Stimulated activated CD8-positive, alpha-beta memory T cell treated with anti-CD3 and anti-CD28 coated beads, Interleukin-12 subunit alpha, Interleukin-12 subunit beta, amount 100 ng/mL, for 24 hours (primary cell): ENCODE measurements around the gene WBP1.
A peak's percentile ranks its signal among the peaks of the same experiment; 100 is the strongest.
"Not testable (repeated sequence)": the region's sequence is repeated elsewhere in the genome, so short reads cannot be mapped to it uniquely, and the experiment has no call there.

ENCODE experiments used
- DNase-seq: peaks from one replicate; pipeline ENCODE4 v3.0.0-alpha.2; 2020; ENCODE audit errors: extremely low read depth

The WBP1 gene

DNA sequence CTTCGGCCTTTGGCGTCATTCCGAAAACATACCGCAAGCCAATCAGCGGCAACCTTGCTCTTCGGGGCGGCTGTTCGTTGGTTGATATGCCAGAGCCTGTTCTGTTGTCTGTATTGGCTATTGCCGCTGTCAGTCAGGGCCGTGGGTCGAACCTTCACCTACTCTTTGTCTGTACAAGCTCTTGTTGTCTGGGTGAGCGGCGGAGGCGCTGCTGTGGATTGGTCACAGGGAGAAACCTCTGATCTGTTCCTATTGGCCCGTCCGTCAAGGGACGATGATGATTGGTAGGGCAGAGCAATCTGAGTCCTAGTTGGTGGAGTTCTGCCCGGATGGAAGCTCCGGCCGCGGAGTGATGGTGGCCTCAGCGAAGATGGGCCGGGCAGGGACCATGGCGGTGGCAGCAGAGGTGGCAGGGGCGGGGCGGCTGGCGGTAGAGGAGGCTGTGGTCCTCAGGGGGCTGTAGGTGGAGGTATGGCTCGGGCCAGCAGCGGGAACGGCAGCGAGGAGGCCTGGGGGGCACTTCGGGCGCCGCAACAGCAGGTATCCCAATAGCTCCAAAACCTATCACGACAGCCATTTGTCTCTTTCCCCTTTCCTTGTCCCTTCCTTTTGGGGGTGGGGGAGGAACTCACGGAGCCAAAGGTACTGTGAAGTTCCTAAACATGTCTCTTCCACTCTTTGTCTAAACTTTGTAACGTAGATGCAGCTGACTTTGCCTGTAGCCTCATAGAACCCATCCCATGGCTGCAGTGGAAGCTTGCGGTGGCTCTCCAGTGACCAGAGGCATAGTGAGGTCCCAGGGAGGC, at the start of gene WBP1:
WBP1 (plus strand) TSS at position 307 of the 806 bp plus-strand sequence; CDS start at position 472, 165 bp downstream.
- peak; percentile 97 for DNase-seq

DNA sequence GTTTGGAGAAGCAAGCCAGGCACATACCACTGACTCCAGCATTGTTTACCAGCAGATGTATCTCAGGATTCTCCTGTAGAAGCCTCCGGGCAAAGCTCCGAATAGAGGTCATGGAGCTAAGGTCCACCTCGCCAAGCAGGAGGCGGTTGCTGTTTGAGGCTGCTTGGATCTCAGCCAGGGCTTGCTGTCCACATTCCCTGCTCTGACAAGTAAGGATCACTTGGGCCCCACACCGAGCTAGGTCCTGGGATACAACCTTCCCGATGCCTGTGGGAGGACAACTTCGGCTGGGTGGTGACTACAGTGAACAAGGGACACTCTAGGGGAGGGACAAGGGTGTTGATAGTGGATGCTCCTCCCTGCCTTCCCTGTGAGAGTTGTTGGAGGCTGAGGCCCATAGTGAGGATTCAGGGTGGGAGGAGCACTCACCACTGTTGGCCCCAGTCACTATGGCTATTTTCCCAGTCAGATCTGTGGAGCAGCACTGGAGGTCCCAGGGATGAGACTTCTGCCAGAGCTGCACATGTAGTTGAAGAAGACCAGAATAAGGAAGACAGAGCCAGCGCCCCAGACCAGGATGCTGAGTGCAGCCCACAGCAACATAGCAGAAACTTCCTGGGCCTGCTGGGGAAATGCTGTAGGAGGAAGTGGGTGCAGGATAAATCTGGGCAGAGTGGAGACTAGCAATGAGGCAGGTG, 45.1 kb upstream of the WBP1 start:
- DNase-seq, result no peak

DNA sequence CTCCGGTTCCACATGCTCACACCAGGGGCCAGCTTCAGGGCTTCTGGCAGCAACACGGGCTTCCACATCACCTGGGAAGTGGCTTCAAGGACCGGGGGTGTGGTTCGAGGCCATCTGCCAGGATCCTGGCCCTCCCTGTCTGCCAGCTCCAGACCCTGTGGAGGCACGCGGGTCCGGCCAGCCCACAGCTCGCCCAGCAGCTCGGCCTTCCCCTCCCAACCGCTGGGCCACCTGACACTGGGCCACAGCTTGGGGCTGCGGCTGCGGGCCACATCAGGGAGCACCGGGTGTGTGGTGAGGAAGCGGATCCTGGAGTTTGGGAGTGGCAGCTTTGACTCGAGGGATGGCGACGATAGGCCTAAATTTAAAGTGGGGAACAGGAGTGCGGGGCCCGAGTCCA, 43.8 kb upstream of the WBP1 start:
- no peak for DNase-seq

DNA sequence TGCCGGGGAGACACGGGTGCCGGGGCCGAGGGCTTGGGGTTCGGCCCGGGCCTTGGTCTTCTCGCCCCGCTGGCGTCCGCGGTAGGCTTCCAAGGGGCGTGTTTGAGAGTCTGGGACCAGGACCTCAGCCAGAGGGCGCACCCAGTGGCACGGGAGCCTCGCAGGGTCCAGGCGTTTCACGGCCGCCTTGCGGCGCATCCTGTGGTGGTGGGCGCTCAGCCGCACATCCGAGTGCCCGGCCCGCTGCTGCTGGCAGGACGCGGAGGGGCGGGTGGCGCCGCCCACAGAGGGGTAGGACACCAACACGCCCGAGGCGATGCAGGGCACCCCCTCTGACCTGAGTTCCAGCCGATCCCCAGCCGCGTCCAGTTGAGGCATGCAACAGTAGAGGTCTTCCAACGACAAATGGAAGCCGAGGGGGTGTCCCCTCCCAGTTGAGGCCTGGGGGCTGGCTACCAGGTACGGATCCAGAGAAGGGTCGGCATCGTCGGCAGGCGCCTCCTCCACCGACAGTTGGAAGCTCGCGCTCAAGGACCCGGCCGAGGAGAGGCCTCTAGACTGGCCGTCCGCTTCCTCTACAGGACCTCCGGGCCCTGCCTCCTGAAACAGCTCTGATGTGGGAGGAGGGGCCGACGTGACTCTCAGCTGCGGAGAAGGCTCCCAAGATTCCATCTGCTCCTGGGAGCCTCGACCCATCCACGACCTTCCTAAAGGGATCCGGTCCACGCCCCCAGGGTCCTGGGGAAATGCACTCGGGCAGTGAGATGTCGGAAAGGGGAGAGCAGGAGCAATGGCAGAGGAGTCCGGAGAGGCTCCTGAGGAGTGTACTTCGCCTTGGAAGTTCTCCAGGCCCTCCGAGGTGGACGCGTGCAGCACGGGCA, 43.1 kb upstream of the WBP1 start:
- DNase-seq, result no peak

DNA sequence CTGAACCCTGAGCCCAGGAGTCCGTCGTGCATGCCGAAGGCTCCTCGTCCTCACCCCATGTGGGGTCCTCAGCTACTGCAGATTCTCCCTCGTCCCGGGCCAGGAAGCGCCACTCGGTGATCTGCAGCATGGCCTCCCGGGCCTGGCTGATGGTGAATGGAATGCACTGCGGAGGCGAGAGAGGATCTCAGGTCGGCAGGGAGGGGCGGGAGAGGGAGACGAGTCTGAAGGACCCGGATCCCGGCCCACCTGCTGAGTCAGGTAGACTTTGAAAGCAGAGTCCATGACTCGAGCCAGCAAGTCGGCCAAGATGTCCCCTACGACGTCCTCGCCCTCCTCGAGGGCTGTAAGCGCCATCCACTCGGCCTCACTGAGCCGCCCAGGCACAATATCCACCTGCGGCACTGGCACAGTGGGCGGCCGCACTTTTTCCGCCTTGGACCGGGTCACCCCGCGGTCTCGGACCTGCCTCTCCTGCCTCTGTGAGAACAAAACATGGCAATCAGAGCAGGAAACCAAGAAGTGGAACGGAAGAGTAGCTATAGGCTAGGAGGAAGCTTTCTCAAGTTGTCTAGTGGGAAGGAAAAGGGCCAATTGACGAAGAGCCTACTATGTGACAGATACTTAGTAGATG, 42.4 kb upstream of the WBP1 start:
- no peak for DNase-seq

DNA sequence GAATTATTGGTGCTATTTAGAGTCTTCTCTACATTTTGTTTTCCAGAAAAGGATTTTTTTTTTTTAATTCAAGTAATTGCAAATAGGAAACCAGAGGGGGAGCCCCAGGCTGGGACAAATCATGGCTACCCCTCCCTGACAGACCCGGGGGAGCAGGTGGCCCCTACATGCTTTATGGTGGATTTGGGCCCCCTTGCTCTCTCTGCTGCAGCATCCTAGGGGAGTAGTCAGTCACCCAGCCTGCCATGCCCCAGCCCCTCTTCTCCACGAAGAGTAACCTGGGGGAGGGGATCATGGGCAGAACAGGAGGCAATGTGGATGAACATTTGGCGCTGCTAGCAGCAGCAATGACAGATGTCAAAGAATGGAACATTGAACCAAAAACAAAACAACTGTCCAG, 41.5 kb upstream of the WBP1 start:
- no peak for DNase-seq

DNA sequence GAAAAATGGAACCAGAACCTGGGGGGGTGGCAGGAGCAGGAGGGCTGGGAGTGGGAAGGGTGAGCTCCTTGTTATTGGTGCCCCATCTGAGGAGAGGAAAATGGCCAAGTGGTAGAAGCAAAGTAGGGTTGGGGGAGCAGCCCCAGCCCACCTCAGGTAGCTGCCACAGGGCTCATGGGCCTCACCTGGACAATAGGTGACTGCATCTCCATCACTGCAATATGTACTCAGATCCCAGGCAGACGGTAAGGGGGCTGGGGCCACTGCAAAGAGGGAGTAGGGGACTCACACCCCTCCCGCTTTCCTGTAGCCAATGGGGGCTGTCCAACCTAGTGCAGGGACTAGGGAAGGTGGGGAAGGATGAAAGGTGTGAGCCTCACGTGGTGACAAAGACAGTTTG, 41.0 kb upstream of the WBP1 start:
- no peak for DNase-seq

DNA sequence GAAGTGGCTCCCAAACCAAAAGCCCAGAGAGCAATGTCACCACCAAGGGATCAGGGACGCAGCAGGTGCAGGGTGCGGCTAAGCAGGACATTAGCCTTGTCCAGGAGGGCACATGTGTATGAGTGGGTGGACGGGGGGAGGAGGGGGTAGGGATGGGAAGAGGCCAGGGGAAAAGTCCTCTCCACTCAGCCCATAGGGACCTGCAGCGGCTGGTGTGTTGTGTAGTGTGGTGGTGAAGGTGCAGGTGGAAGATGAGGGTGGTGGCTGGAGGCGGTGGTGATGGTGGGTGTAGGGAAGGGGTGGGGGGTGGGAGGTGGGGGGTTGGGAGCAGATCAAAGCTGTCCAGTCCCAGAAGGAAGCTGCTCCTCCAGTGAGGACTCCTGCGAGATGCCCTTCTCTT, 40.5 kb upstream of the WBP1 start:
- no peak for DNase-seq

DNA sequence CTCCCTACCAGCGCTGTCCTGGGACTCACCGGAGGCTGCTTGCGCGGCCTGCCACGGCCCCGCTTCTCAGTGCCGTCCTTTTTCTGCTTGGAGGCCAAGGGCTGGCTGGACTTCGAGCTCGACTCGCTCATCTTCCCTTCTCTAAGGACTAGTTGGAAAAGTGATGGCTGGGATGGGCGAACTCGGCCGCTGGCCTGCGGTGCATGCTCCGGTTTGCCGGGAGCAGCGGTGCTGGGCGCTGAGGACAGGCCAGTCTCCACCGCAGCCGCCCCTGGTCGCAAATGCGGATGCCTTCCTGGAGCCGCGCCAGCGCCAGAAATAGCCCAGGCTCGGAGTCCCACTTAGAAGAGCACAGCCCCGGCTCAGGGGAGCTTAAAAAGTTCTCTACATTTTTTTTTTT, 39.9 kb upstream of the WBP1 start:
- no peak for DNase-seq

DNA sequence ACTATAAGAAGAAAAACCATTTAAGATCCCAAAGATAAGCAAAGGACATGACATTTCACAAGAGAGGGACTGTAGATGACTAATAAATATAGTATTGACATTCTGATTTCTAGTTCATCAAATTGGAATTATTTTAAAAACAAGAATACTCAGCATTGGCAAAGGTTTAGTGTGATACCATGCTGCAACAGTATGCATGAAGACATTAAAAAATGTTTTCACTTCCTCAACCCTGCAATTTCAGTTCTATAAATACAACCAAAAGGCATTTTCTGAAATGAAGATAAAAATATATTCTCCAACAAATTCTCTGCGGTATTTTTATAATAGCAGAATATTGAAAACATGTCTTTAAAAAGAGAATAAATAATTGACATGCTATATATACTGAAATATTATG, 38.9 kb upstream of the WBP1 start:
- DNase-seq, result no peak

DNA sequence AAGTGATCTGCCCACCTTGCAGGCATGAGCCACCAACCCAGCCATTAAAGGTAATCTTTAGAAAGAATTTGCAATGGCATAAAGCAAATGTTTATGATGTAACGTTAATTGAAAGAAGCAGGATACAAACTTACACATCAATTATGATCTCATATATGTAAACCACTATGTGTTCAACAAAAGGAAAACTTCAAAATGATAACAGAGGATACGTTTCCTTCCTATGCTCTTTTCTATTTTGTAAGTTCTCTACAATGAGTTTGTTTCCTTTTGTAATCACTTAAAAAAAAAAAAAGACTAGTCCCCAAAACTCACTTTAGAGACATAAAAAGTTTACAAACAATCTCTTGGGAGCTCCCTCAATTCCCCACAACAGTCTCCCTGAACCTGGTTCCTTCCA, 38.2 kb upstream of the WBP1 start:
- no peak for DNase-seq

DNA sequence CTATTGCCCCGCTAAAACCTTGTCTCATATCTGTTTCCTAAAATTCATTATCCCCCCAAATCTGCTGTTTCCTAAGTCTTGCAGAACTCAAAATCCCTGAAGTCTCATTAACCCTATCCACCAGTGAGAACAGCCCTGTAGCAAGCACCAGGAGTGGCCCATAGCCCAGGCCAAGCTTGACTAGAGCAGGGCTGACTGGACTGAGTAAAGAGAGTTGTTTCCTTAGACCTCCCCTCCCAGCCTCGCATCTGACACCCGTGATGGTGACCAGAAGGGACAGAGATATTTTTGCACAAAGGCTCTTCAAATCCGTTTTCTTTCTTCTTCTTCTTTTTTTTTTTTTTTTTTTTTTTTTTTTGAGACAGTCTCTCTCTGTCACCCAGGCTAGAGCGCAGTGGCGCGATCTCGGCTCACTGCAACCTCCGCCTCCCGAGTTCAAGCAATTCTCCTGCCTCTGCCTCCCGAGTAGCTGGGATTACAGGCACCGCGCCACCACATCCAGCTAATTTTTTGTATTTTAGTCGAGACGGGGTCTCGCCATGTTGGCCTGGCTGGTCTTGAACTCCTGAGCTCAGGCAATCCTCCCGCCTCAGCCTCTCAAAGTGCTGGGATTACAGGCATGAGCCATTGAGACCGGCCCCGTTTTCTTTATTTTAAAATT, 37.7 kb upstream of the WBP1 start:
- DNase-seq, result not testable (repeated sequence)

DNA sequence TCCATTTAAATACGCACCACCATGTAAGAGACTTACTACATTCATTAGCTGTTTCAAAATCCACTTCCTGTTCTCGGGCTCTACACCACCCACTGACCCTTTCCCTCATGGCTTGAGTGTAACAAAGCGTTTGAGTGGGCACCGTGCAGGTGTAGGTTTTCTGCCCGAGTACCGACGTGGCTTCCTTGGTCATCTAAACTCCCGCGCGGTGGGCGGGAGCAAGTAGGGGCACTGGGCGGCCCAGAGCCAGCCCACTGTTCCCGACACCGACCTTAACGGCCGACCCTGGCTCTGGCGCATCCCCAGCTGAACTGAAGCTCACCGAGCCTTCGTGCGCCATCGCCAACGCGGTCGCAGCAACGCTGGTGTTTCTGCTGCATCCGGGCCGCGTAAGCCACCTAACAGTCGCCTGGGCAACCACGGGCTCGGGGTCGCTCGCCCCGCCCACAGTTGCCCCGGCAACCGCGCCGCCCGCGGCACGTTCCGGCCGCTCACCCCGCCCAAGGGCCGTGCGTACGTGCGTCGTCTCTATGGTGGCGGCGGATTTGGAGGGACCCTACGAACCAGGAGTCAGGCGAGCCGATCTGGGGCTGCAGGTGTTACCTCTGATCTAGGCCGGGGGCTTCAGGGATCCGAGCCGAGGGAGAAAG, 36.9 kb upstream of the WBP1 start, which contains the start of the genes C2orf81 and WDR54:
C2orf81 (minus strand) TSS at position 399 of the 650 bp plus-strand sequence; CDS start at position 340, 59 bp downstream.
WDR54 (plus strand) TSS at position 510 of the 650 bp plus-strand sequence. CDS start 424 bp downstream, outside the sequence.
- DNase-seq, result peak; percentile 85

DNA sequence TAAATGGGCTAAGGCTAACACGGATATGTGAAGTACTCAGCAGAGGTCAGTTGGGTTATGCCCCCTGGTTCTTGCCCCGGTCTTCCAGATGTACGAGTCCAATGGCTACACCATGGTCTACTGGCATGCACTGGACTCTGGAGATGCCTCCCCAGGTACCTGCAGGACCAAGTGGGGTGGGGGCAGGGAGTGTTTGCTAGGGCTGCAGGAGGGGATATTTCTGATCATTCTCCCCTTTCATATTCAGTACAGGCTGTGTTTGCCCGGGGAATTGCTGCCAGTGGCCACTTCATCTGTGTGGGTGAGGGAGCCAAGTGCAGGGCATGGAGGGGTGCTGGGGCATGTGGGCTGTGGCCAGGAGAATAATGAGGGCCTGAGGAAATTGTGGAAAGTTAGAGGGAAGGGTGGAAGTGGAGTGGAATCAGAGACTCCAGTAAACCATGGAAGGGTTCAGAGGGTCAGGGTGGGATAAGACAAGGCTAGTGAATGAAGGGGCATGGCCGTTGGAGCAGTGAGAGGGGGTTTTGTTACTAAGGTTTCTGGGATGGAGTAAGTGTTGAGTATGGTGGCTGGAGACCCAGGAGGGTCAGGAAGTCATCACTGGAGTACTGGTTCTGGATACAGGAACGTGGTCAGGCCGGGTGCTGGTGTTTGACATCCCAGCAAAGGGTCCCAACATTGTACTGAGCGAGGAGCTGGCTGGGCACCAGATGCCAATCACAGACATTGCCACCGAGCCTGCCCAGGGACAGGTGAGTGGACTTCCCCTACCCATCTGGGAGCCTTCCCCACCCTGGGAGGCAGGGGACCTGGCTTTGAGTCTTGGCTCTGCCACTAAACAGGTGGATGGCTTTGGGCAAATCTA, 34.8 kb upstream of the WBP1 start:
- DNase-seq, result no peak

DNA sequence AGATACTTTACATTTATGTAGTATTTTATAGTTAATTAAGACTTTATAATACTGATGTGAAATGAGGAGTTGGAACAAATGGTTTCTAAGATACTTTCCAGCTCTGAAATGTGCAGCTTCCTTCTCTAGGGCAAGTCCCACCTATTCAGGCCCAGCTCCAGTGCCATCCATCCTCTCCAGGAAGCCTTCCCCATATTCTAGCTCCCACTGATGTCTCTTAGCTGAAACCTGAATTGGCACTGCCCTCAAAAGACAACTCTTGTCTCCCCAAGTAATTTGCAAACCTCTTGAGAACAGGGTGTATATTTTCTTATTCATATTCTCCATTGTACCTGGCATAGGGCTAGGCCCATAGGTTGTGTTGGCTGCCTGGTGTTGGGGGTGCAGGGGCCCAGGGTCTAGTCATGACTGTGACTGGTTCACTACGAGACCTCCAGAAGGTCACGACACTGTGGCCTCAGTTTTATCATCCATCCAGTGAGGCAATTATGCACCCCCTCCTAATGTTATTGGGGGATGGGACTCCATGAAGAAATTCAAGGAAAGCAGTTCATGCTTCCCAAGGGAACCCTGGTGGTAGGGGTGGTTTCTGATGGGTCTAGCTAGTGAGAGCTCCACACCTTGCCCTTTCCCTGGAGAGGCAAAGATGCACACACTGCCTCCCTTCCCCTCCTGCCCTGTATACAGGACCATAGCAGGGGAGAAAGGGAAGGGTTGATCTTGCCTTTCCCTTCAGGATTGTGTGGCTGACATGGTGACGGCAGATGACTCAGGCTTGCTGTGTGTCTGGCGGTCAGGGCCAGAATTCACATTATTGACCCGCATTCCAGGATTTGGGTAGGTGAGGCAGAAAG, 33.9 kb upstream of the WBP1 start:
- DNase-seq, result no peak

DNA sequence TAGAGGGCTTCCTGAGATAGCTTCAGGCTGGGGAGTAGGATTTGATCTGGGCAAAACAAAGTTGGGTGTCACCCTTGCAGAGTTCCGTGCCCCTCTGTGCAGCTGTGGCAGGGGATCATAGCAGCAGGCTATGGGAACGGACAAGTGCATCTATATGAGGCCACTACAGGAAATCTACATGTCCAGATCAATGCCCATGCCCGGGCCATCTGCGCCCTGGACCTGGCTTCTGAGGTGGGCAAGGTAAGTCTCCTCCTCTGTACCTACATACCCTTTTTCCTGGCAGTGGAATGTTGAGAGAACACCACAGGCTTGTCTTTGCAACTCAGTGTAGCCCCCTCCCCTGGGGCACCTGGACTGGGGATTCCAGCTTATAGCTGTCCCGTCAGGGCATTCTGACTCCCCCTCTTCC, 33.2 kb upstream of the WBP1 start:
- no peak for DNase-seq

DNA sequence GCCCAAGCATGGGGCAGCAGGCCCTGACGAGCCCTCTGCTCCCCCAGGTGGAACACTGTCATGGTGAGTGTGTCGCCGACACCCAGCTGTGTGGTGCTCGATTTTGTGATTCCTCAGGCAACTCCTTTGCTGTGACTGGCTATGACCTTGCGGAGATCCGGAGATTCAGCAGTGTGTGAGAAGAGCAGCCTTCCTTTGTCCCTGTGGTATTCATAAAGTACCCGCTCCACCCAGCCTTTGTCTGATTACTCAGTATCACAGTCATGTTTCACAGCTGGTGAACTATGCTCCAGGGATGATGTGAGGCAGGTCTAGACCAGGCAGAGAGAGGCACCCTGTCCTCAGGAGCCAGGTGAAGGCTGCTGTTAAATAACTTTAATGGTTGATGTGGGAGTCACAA, 32.7 kb upstream of the WBP1 start:
- no peak for DNase-seq

DNA sequence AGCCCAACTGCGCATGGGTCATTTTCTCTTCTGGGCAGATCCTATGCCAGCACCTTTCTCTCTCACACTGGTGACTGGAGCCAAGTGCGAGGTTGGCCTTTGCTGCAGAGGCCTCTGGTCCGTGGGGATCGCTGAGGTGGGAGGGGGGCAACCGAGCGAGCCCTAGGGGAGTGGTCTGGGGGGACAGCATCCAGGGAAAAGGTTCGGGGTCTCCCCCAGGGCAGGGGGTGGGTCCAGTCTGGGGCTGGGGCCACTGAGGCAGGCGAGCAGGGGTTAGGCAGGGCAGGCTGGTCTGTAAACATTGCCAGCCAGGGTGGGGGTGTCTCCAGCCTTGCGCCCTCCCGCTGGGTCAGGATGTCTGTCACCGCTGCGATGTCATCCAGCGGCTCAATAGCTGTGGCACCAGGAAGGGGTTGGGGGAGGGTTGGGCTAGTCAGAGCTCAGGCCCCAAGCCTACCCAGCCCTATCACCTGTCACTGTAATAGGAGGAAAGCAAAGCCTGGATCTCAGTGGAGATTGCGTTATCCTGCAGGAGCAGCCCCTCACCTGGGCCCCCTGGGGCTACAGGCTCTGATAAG, 32.0 kb upstream of the WBP1 start:
- no peak for DNase-seq
